NT2/D1 (cell line): ENCODE data around the gene GALNT18.
"Not testable (repeated sequence)": the region's sequence is repeated elsewhere in the genome, so short reads cannot be mapped to it uniquely, and the experiment has no call there.

Source experiments
- DNase-seq: peaks from one replicate; pipeline ENCODE4 v3.0.0-alpha.2; 2011; ENCODE audit warnings: low read depth, low spot score
- H3K27me3 ChIP-seq: 2 replicates; pipeline ENCODE4 v1.6.0; 2011; ENCODE audit warnings: mild to moderate bottlenecking; ENCODE audit not compliant: insufficient read length, insufficient read depth
- H3K36me3 ChIP-seq: 2 replicates; pipeline ENCODE4 v1.6.1; 2011; ENCODE audit warnings: mild to moderate bottlenecking, low read length, mixed read lengths; ENCODE audit not compliant: insufficient read depth, insufficient read length
- H3K4me1 ChIP-seq: 2 replicates; pipeline ENCODE4 v1.5.1; 2011; ENCODE audit not compliant: insufficient read depth, insufficient read length
- H3K4me3 ChIP-seq: 2 replicates; pipeline ENCODE4 v1.5.1; 2011; ENCODE audit warnings: low read depth; ENCODE audit not compliant: insufficient read length
- H3K9ac ChIP-seq: 2 replicates; pipeline ENCODE4 v1.6.0; 2011; ENCODE audit warnings: low read depth; ENCODE audit not compliant: insufficient read length
- H3K9me3 ChIP-seq: 2 replicates; pipeline ENCODE4 v1.5.1; 2011; ENCODE audit warnings: mild to moderate bottlenecking, low read length; ENCODE audit not compliant: insufficient read depth
- SUZ12 ChIP-seq: IDR thresholded peaks from 2 replicates; pipeline ENCODE4 v1.6.1; 2011; ENCODE audit not compliant: insufficient read length, insufficient read depth; ENCODE audit errors: extremely low read depth
- YY1 ChIP-seq: IDR thresholded peaks from 2 replicates; pipeline ENCODE4 v1.6.1; 2011; ENCODE audit not compliant: insufficient read length, insufficient read depth
- ZNF274 ChIP-seq: IDR thresholded peaks from 2 replicates; pipeline ENCODE4 v1.6.1; 2011; ENCODE audit warnings: mild to moderate bottlenecking, low read depth, low read length

GALNT18 gene

DNA sequence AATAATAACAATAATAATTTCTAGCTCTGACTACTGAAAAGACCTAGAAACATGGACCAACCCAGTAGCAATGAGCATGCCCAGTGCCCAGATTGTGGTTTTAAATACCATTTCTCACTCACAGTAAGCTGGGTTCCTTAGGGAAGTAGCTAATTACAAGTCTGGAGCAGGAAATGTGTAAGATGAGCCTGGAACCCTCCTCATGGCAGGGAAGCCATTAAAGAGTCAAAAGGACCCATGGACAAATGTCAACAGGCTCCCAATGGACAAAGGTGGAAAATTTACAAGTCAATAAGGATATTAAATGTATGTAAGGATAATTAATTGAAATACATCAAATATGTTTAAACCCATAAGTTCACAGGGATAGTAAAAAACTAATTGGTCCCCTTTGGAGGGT is 258.1 kb downstream of the GALNT18 start:
- no peaks in the 10 kb centered on the region for H3K27me3 ChIP-seq
- H3K4me3 ChIP-seq, result no peak overlapping the region
- TF ChIP-seq YY1, result no peak
- no peak for TF ChIP-seq SUZ12
- no peak for TF ChIP-seq ZNF274
- no peaks in the 10 kb centered on the region for H3K4me1 ChIP-seq
- no peaks in the 10 kb centered on the region for H3K36me3 ChIP-seq
- no peak overlapping the region for H3K9ac ChIP-seq
- no peak for DNase-seq
- no peaks in the 10 kb centered on the region for H3K9me3 ChIP-seq

DNA sequence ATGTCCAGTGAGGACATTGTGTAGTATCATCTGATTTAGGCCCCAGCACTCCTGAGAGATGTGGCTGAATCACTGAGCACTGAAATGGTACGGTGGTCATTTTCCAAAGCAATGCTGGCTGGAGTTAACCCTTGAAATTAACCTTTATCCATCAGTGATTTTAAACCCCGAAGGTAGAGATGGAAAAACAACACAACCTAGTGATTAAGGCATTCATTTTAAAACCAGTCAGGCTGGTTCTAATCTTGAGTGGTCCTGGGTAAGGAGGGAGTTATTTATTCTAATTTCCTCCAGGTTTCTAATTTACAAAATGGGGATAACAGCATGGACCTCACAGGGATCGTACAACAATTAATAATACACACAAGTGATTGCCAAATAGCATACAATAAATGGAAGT is 262.2 kb downstream of the GALNT18 start:
- Histone ChIP-seq H3K27me3 (no peaks in the 10 kb centered on the region), H3K36me3 (no peaks in the 10 kb centered on the region), H3K4me1 (no peaks in the 10 kb centered on the region), H3K9me3 (no peaks in the 10 kb centered on the region), H3K9ac (no peak overlapping the region), H3K4me3 (no peak overlapping the region)
- TF ChIP-seq ZNF274, result no peak
- no peak for TF ChIP-seq YY1
- TF ChIP-seq SUZ12, result no peak
- no peak for DNase-seq

GRCh38 chr11:11356842-11357241 is 265.0 kb downstream of the GALNT18 start:
- Histone ChIP-seq H3K4me3 (no peak overlapping the region), H3K4me1 (no peaks in the 10 kb centered on the region), H3K27me3 (no peaks in the 10 kb centered on the region), H3K36me3 (no peaks in the 10 kb centered on the region), H3K9ac (no peak overlapping the region), H3K9me3 (no peaks in the 10 kb centered on the region)
- TF ChIP-seq YY1 (no peak), SUZ12 (no peak), ZNF274 (no peak)
- no peak for DNase-seq

- not testable (repeated sequence) for H3K4me1 ChIP-seq, H3K27me3 ChIP-seq, H3K4me3 ChIP-seq, H3K9me3 ChIP-seq, H3K36me3 ChIP-seq, DNase-seq, H3K9ac ChIP-seq
Observed at GRCh38 chr11:11352878-11353277, 268.9 kb downstream of the GALNT18 start, which contains the start of gene CSNK2A3. TSS of gene CSNK2A3 (minus strand) at chr11:11353250. CDS start at chr11:11353119, 131 bp downstream.

GRCh38 chr11:11351851-11352250 is 270.0 kb downstream of the GALNT18 start:
- not testable (repeated sequence) for H3K36me3 ChIP-seq, DNase-seq, H3K4me1 ChIP-seq, H3K9me3 ChIP-seq, H3K27me3 ChIP-seq, H3K9ac ChIP-seq, H3K4me3 ChIP-seq

DNA sequence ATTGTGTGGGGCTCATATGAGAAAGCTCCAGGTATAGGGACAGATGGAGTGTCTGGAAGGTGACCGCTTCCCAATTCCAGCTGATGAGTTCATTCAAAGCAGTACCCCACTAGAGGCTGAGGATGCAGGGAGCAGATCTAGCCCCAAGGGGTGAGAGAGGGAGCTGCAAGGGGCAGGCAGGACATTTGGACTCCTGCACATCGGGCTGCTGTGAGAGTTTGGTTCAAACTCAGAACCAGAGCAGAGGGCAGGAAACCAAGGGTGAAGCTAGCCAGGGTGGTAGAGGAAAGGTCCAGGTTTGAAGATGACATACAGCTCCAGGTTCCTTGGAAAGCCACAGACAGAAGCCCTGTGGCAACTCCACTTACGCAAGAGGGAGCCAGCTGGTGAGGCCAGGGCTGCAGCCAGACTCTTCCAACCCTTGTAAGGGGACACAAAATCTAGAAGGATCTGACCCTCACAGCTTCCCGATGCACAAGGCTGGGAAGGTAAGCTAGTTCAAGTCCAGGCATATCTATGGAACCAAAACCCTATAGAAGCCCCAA is 270.7 kb downstream of the GALNT18 start:
- no peak overlapping the region for H3K9ac ChIP-seq
- H3K4me3 ChIP-seq, result no peak overlapping the region
- no peak for TF ChIP-seq YY1
- no peak for TF ChIP-seq SUZ12
- no peak for TF ChIP-seq ZNF274
- H3K4me1 ChIP-seq, result peaks cover 2% of the 10 kb centered on the region
- no peak for DNase-seq
- H3K9me3 ChIP-seq, result no peaks in the 10 kb centered on the region
- H3K36me3 ChIP-seq, result no peaks in the 10 kb centered on the region
- no peaks in the 10 kb centered on the region for H3K27me3 ChIP-seq

GRCh38 chr11:11349870-11350337 is 271.9 kb downstream of the GALNT18 start:
- Histone ChIP-seq H3K4me1 (peaks cover 2% of the 10 kb centered on the region), H3K27me3 (no peaks in the 10 kb centered on the region), H3K9me3 (no peaks in the 10 kb centered on the region), H3K36me3 (no peaks in the 10 kb centered on the region), H3K4me3 (no peak overlapping the region), H3K9ac (no peak overlapping the region)
- TF ChIP-seq YY1 (no peak), SUZ12 (no peak), ZNF274 (no peak)
- no peak for DNase-seq

- Histone ChIP-seq H3K4me3 (no peak overlapping the region), H3K9ac (no peak overlapping the region), H3K36me3 (no peaks in the 10 kb centered on the region), H3K9me3 (no peaks in the 10 kb centered on the region), H3K4me1 (peaks cover 2% of the 10 kb centered on the region), H3K27me3 (no peaks in the 10 kb centered on the region)
- TF ChIP-seq YY1, result no peak
- TF ChIP-seq SUZ12, result no peak
- TF ChIP-seq ZNF274, result no peak
- DNase-seq, result no peak
Observed at GRCh38 chr11:11349106-11349825, 272.5 kb downstream of the GALNT18 start.
